GM20431 (cell line): ENCODE measurements around the gene SPG11.
"Not testable (repeated sequence)": the region's sequence is repeated elsewhere in the genome, so short reads cannot be mapped to it uniquely, and the experiment has no call there.

Experiments
- in situ Hi-C: fragments of 300-500 bp; cut with MseI, MboI; formaldehyde crosslinking; loops from one replicate; pipeline ENCODE4 v1.15.0; 2020; ENCODE audit warnings: low sequenced_read_pairs; ENCODE audit not compliant: unreplicated experiment

The SPG11 gene

GRCh38 chr15:44682809-44683682, 19.6 kb upstream of the SPG11 start:
- in situ Hi-C loops, result not testable (repeated sequence)

GRCh38 chr15:44682211-44682610, 18.7 kb upstream of the SPG11 start:
- in situ Hi-C loops, result no loop called here

GRCh38 chr15:44676676-44677075, 13.2 kb upstream of the SPG11 start:
- in situ Hi-C loops, result no loop called here

- in situ Hi-C loops, result no loop called here
Measured at GRCh38 chr15:44675911-44676310, 12.4 kb upstream of the SPG11 start.

- in situ Hi-C loops, result no loop called here
Measured at GRCh38 chr15:44673639-44674038, 10.2 kb upstream of the SPG11 start.

GRCh38 chr15:44670087-44670950, 6.9 kb upstream of the SPG11 start:
- in situ Hi-C loops, result no loop called here

GRCh38 chr15:44668921-44669320, 5.5 kb upstream of the SPG11 start:
- in situ Hi-C loops, result loop anchor here (10.0 kb wide), 1 partner anchor 46 kb away; the partner anchor contains the start of genes B2M and PATL2

- in situ Hi-C loops, result loop anchor here (10.0 kb wide), 1 partner anchor 48 kb away; the partner anchor contains the start of genes B2M and PATL2
Measured at GRCh38 chr15:44667039-44667360, 3.5 kb upstream of the SPG11 start.

GRCh38 chr15:44666210-44667038, 3.0 kb upstream of the SPG11 start:
- in situ Hi-C loops, result loop anchor here (10.0 kb wide), 1 partner anchor 48 kb away; the partner anchor contains the start of genes B2M and PATL2

- in situ Hi-C loops, result loop anchor here (10.0 kb wide), 1 partner anchor 52 kb away; the partner anchor contains the start of genes B2M and PATL2
Measured at GRCh38 chr15:44662478-44663409, 718 bp downstream of the SPG11 start.

- in situ Hi-C loops, result loop anchor here (10.0 kb wide), 1 partner anchor 53 kb away; the partner anchor contains the start of genes B2M and PATL2
Measured at GRCh38 chr15:44661576-44661975, 1.9 kb downstream of the SPG11 start.

GRCh38 chr15:44659056-44659455, 4.4 kb downstream of the SPG11 start:
- in situ Hi-C loops, result no loop called here

- in situ Hi-C loops, result no loop called here
Measured at GRCh38 chr15:44657378-44657777, 6.1 kb downstream of the SPG11 start.

- in situ Hi-C loops, result no loop called here
Measured at GRCh38 chr15:44656913-44657312, 6.5 kb downstream of the SPG11 start.

GRCh38 chr15:44656298-44656697, 7.2 kb downstream of the SPG11 start:
- in situ Hi-C loops, result no loop called here

- in situ Hi-C loops, result no loop called here
Measured at GRCh38 chr15:44654858-44655257, 8.6 kb downstream of the SPG11 start.

- in situ Hi-C loops, result no loop called here
Measured at GRCh38 chr15:44647637-44648036, 15.8 kb downstream of the SPG11 start.

GRCh38 chr15:44647036-44647435, 16.4 kb downstream of the SPG11 start:
- in situ Hi-C loops, result no loop called here

GRCh38 chr15:44646460-44646859, 17.0 kb downstream of the SPG11 start:
- in situ Hi-C loops, result no loop called here
